ENCODE measurements around the gene CXCL12.

CXCL12 gene

DNA sequence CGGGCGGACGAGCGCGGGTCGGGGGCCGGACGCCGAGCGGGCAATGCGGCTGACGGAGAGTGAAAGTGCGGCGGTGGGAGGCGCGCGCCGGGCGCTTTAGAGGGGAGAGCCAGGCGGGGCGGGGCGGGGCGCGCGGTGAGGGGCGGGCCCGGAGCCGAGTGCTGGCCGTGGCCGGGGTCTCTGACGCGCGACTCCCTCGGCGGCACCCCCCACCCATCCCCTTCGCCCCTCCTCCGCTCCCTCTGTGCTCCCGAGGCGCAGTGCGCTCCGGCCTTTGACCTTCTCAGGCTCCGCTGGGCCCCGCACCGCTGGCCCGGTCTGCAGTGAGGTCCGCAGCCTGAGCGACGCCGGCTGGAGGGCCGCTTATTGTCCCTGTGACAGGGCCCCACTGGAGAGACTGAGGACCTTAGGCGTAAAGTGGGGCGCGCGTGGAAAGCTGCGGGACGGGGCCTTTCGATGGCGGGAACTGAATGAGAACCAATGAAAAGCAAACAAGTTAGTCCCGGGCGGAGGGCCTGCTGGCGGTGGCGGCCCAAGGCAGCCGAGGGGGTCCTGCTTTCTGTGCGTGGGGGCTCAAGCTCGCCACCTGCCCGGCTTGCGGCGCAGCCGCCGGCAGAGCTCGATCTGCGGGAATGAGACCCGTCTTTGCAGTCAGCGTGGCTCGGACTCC, at the start of gene CXCL12:
CXCL12 (minus strand) TSS at position 72 of the 670 bp plus-strand sequence. CDS start 92 bp downstream, outside the sequence.
- DNase-seq, result no peak

GRCh38 chr10:44427479-44427878, 42.6 kb upstream of the CXCL12 start:
- no peak for DNase-seq

DNA sequence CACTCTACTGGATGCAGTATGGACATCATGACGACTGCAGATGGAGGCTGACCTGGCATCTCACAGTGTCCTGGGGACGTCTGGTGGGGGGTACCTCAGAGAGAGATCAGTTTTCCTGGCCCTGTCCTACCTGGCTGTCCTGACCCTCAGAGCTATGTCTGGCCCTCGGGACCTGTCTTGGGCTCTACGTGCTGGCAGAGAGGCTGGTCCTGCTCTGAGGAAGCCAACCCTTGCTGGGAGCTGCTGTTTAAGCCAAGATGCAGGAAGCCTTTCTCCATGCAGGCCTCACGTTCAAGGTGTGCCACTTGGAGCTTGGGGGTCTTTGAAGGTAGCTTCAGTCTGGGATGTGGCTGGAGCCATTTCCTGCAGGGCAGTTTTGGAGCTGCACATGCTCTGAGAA, 42.1 kb upstream of the CXCL12 start:
- no peak for DNase-seq

GRCh38 chr10:44426247-44427034, 41.5 kb upstream of the CXCL12 start:
- no peak for DNase-seq

DNA sequence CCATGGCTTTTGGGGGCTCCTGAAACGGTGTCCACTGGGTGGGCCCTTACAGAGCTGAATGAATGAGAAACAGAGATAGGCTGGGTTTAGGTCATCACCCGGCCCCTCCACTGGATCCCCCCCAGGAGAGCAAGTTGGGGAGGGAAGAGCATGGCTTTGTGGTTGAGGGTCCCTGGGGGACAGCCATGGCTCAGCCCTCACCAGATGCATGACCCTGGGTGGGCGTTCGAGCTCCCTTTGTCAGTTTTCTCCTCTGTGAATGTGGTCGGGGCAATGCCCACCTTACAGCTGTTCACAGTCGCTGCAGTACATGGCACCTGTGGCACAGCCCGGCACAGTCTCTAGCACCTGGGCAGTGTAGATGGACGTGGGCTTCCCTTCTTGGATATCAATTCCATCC, 40.6 kb upstream of the CXCL12 start:
- no peak for DNase-seq

- no peak for DNase-seq
Observed at GRCh38 chr10:44424957-44425356, 40.1 kb upstream of the CXCL12 start.

DNA sequence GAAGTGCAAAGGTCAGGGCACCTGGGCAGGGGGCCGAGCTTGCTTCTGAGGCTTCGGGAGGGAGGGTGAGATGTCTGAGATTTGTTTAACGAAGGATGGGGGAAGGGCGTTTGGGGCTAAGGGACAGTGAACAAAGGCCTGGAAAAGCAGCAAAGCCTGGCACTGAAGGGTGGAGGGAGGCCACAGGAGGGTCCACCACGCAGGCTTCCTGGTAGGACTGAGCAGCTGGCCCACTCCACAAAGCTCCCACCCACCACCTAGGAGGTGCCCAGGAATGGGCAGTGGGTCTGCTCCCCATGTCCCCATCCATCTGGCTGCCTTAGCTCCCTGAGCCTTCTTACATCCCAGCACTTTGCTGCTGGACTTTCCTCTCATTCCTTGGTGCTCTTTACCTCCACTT, 39.4 kb upstream of the CXCL12 start:
- DNase-seq, result no peak

DNA sequence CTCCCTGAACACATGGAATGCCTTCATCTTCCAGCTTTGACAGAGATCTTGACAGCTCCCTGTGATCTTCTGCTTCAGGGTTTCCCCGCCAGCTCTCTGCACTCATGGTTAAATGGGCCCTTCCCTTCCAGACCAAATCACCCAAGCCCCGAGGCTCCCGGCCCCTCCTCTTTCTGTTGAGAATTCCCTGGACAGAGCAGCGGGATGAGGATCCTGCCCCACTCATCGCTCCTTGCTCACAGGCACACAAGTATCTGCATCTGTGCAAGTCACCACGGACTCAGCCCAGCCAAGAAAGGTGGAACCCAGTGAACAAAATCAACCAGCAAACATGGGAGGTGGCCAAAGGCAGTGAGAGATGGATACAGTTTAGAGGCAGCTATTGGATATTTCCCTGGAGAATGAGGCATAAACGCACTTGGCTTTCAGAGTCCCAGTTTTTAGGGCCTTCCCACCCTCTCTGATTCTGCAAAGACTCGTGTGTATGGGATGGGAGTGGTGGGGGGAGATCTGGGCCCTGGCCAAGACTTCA, 37.7 kb upstream of the CXCL12 start:
- no peak for DNase-seq

DNA sequence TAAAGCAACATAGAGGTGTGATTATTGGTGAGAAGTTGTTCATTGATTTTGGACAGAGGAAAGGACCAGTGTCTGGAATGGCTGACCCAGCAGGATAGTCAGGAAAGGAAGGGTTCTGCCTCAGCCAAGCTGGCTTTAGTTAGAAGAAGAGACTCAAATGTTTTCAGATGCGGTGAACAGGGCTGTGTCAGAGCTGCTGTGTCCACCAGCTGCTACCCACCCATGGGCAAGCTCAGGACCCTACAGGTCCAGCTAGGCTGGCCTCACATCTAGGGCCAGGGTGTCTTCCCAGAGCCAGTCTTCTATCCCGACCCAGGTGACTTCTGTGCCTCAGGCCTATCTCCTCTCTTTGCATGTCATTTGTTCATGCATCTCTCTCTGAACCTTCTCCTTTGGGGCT, 37.3 kb upstream of the CXCL12 start:
- no peak for DNase-seq

DNA sequence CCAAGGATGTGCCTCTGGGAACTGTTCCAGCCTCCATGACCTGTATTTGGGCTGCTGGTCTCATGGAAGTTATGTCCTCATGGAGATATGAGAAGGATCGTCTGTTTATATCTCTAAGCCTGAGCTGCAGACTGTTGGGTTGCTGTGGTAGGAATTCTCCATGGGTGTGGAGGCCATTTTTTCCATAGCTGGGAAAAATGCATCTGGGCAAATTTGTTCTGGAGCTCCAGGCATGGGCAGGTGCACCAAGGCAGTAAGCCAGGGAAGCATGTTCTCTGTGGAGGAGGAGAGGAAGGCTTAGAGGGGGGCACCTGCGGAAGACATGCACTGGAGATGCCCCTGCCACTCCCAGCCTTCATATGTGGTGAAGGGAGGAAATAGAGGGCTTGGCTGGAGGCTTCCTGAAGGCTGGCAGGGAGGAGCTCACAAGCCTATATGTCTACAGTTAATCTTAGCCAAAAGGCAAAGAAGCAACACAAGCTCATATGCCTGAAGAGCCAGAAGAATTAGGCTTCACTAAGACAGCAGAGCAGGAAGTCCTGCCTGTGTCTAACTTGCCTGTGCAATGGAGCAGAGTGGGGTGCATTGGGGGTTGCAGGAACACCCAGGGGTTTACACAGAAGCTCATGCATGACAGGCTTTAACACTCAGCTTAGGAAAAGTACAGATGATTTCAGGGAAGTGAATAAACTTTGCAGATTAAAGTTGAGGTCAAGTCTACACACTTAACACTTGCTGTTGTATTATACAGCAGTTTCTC, 35.1 kb upstream of the CXCL12 start:
- no peak for DNase-seq

- no peak for DNase-seq
Observed at GRCh38 chr10:44418637-44419036, 33.7 kb upstream of the CXCL12 start.

DNA sequence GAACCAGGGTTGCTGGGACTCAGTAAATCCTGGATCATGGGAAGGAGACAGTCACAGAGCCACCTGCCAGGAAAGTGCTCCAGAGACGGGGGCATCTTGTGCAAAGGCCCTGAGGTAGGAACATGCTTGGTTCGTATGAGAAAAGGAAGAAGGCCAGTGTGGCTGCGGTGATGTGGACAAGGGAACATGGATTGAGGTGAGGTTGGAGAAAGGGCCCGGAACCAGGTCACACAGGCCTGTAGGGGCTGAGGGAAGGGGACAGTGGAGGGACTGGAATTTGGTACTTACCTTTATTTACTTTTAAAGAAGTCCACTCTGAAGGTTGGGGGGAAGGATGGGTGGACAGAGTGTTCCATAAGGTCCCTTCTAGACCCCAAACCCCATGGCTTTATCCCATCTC, 32.9 kb upstream of the CXCL12 start:
- no peak for DNase-seq

- no peak for DNase-seq
Observed at GRCh38 chr10:44416936-44417335, 32.0 kb upstream of the CXCL12 start.

- no peak for DNase-seq
Observed at GRCh38 chr10:44416021-44416771, 31.3 kb upstream of the CXCL12 start.

GRCh38 chr10:44415121-44415520, 30.2 kb upstream of the CXCL12 start:
- DNase-seq, result no peak

DNA sequence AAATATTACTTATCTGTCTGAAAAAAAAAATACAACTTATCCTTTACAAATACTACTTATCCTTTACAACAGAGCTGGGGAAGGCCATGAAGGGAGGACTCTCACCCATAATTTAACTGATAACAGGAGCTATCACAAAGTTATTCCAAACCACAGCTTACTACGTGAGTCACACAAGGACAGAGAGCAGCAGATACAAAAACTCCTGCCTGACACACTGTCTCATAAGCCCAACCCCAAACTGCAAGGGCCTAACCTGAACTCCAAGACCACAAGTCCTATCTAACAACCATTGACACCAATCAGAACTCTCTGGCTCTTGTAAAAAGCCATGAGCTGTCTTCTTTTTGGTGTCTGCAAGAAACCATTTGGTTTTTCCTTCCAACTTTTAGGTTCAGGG, 28.5 kb upstream of the CXCL12 start:
- no peak for DNase-seq

DNA sequence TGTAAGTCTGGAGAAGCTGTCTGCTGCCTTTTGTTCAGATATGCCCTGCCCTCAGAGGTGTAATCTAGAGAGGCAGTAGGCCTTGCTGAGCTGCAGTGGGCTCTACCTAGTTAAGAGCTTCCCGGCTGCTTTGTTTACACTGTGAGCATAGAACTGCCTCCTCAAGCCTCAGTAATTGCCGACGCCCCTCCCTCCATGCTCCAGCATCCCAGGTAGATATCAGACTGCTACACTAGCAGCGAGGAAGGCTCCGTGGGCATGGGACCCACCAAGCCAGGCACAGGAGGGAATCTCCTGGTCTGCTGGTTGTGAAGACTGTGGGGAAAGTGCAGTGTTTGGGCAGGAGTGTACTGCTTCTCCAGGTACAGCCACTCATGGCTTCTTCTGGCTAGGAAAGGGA, 26.4 kb upstream of the CXCL12 start:
- no peak for DNase-seq

DNA sequence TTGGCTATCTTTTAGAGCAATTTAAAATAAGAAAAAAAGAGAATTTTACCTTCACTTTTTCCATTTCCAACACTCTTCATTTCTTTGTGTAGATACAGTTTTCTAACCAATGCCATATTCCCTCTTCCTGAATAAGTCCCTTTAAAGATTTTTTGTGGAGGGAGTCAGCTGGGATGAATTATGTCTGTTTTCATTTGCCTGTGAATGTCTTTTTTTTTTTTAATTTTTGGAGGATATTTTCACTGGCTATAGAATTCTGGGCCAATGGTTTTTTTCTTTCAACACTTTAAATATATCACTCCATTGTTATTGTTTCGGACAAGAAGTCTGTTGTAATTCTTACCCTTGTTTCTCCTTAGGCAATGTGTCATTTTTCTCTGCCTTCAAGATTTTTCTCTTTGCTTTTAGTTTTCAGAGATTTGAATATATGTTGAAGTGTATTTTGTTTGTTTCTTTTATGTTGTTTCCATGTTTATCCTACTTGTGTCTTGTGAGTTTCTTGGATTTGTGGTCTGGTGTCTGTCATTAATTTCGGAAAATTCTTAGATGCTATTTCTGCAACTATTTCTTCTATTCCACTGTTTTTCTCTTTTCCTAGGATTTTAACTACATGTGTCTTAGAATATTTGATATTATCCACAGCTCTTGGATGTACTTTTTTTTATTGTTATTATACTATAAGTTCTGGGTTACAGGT, 20.0 kb upstream of the CXCL12 start:
- no peak for DNase-seq

- DNase-seq, result no peak
Observed at GRCh38 chr10:44402465-44403195, 17.7 kb upstream of the CXCL12 start.

- no peak for DNase-seq
Observed at GRCh38 chr10:44400541-44400940, 15.6 kb upstream of the CXCL12 start.

GRCh38 chr10:44399659-44400451, 15.0 kb upstream of the CXCL12 start:
- no peak for DNase-seq

All from NCI-H2029 (cell line).